HG03442 (cell line): ENCODE measurements around the gene PRAMEF18.
"Not testable (repeated sequence)": the region's sequence is repeated elsewhere in the genome, so short reads cannot be mapped to it uniquely, and the experiment has no call there.

ENCODE experiments used
- ATAC-seq: cut with Tn5 transposase; IDR thresholded peaks from one replicate; pipeline ENCODE4 v1.9.1; 2021; ENCODE audit warnings: mild to moderate bottlenecking, moderate library complexity; ENCODE audit not compliant: unreplicated experiment

The PRAMEF18 gene, protein sequence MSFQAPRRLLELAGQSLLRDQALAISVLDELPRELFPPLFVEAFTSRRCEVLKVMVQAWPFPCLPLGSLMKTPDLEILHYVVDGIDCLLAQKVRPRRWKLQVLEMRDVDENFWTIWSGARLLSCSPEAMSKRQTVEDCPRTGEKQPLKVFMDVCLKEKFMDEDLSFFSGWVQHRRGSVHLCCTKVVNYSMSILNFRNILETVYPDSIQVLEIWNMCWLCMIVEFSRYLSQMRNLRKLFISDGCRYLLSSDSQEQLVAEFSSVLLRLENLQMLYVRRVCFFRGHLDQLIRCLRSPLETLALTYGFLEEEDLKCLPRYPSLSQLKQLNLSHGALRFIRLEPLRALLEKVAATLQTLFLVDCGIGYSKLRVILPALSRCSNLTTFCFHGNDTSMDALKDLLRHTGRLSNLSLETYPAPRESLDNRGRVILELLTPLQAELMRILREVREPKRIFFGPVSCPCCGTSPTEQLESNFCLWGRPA

DNA sequence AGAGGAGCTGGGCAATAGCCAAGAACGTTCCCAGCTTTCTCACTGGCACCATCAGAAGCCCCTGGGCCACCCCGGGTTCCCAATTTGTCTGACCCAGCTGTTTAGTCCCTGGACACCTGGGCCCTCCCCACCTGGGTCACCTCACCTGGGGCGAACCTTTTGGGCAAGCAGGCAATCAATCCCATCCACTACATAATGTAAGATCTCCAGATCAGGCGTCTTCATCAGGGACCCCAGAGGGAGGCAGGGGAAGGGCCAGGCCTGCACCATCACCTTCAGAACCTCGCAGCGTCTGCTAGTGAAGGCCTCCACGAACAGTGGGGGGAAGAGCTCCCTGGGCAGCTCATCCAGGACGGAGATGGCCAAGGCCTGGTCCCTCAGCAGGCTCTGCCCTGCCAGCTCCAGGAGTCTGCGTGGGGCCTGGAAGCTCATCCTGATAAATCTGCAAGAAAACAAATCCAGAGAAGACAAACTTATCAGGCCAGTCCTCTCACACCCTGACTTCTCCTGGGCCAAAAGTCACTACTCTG, at the start of gene PRAMEF18:
Gene PRAMEF18 (minus strand): TSS at position 480 of the 530 bp plus-strand sequence. CDS start 48 bp downstream, at position 432.
- not testable (repeated sequence) for ATAC-seq

DNA sequence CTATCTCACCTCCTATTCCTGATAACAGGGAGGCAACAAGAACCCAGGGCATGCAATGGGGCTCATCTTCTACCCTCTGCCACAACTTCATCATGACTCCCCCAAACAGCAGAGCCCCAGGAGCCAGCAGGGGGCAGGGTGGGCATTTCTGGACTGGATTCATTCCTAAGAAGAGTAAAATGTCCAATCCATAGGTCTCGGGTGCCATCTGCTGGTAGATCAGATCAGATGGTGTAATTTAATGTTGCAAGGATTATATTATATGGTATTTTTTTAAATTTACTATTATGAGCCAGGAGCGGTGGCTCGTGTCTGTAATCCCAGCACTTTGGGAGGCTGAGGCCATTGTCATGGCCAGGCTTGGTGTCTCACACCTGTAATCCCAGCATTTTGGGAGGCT, 39.2 kb upstream of the PRAMEF18 start:
- not testable (repeated sequence) for ATAC-seq

DNA sequence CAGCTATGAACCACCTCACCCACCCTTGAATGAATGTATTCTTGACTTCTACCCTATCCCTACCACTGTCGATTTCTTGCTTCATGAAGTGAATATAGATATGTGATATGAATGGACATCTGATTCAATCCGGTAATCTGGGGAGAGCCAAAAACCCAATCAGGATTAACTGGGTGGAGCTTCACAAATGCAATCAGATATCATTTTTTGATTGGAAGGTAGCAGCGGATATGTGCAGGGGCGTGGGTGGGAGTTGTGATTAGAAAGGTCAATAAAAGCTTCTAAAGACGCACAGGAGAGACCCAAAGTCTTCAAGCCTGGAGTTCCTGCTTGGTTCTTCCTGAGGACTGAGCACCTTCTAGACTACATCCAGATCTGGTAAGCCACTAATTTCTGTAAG, 27.9 kb upstream of the PRAMEF18 start, which contains the start of gene PRAMEF5:
Gene PRAMEF5 (plus strand): TSS at position 301 of the 400 bp plus-strand sequence. CDS start 5,071 bp downstream, outside the sequence.
- ATAC-seq = not testable (repeated sequence)

DNA sequence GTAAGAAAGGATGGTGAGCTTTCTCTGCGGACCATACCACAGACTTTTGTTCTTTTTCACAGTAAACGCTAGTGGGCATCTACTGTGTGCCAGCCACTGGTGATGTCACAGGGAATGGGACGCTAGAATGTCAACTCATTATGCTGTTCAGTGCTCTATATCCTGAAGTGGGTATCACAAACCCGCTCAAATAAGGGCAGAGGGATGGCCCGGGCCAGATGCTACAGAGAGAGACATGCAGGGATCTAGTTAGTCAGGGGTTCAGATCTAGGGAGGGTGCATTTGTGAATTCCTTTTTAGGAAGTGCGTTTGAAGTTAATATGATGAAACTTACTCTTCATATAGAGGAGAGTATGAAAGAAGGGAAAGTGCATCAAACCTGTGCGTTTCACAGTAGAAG, 21.2 kb upstream of the PRAMEF18 start:
- not testable (repeated sequence) for ATAC-seq

DNA sequence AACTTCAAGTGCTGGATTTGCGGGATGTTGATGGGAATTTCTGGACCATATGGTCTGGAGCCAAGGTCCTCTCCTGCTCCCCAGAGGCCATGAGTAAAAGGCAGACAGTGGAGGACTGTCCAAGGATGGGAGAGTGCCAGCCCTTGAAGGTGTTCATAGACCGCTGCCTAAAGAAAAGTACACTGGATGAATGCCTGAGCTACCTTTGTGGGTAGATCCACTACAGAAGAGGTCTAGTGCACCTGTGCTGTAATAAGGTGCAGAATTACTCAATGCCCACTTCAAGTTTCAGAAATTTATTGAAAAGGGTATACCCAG, 20.6 kb upstream of the PRAMEF18 start:
- ATAC-seq = not testable (repeated sequence)

DNA sequence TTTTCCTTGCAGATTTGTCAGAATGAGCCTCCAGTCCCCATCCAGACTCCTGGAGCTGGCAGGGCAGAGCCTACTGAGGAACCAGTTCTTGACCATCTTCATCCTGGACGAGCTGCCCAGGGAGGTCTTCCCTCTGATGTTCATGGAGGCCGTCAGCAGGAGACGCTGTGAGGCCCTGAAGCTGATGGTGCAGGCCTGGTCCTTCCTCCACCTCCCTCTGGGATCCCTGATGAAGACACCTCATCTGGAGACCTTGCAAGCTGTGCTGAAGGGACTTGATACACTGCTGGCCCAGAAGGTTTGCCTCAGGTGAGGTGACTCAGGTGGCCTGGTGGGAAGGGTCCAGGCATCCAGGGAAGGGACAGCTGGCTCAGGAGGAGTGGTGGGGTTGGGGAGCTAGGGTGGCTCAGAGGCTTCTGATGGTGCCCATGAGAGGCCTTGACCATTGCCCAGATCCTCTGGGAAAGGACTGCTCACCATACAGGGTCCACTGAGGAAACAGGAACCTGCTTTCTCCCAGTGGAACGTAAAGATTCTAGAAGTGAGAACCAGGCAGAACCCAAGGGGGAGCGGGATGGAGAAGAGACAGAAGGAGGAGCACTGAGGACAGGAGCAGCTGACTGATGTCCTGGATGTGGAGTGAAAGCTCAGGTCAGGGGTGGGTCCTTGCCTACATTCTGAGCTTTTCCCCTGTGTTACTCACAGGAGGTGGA, 20.0 kb upstream of the PRAMEF18 start:
- ATAC-seq = not testable (repeated sequence)

DNA sequence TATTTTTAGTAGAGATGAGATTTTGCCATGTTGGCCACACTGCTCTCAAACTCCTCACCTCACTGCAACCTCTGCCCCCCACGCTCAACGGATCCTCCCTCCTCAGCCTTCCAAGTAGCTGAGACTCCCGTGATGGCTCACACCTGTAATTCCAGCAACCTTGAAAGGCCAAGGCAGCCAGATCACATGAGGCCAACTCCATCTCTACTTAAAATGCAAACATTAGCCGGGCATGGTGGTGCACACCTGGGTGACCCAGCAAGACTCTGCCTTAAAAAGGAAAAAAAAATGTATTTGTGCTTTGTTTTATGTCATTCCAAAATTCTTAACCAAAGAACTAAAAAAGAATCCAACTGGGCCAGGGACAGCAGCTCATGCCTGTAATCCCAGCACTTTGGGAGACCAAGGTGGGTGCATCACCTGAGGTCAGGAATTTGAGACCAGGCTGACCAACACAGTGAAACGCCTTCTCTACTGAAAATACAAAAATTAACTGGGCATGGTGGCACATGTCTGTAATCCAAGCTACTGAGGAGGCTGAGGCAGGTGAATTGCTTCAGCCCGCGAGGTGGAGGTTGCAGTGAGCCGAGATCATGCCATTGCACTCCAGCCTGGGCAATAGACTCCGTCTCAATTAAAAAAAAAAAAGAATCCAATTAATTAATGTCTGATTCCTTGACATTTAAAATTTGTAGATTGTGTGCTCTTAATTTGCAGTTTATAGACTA, 17.7 kb upstream of the PRAMEF18 start:
- not testable (repeated sequence) for ATAC-seq

DNA sequence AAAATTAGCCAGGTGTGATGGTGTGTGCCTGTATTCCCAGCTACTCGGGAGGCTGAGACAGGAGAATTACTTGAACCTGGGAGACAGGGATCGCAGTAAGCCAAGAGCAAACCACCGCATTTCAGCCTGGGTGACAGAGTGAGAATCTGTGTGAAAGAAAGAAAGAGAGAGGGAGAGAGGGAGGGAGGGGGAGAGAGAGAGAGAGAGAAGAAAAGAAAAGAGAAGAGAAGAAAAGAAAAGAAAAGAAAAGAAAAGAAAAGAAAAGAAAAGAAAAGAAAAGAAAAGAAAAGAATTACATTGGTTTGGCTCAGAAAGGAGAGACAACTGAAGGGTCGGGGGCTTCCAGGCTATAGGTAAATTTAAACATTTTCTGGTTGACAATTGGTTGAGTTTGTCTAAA, 13.7 kb upstream of the PRAMEF18 start:
- ATAC-seq = not testable (repeated sequence)

DNA sequence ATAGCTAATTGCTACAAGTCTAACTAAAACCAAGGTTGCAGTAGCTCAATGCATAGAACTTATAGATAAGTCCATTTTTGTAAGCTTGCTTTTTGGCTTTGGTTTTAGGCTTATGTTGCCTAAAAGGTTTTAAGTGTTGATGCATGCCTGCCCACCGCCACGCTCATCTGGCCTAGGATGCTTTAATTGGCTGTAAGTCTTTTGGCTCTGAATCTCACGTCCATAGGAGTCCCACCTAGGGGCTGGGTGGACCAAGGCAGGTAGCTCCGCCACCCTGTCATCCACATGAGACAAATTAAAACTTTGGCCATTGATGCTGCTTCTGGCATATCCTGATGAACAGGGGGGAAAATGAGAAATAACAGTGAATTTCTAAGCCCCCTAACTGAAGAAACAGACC, 11.6 kb upstream of the PRAMEF18 start:
- ATAC-seq = not testable (repeated sequence)

DNA sequence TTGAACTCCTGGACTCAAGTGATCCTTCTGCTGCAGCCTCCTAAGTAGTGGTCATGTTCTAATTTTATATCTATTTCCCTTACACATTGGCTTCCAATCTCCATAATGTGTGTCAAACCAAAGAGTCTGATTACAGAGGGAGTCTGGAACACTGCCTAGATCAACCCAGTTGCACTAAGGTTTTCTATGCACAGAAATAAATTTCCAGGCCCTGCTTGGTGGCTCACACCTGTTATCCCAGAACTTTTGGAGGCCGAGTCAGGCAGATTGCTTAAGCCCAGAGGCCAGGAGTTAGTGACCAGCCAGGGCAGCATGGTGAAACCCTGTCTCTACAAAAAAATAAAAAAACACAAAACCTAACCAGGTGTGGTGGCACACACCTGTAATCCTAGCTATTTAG, 8.1 kb upstream of the PRAMEF18 start:
- not testable (repeated sequence) for ATAC-seq

DNA sequence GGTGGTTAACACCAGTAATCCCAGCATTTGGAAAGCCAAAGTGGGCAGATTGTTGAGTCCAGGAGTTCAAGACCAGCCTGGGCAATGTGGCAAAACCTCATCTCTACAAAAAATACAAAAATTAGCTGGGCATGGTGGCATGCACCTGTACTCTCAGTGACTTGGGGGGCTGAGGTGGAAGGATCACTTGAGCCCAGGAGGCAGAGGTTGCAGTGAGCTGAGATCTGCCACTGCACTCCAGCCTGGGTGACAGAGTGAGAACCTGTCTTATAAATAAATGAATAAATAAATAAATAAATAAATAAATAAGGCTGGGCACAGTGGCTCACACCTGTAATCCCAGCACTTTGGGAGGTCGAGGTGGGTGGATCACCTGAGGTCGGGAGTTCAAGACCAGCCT, 6.1 kb upstream of the PRAMEF18 start:
- not testable (repeated sequence) for ATAC-seq

DNA sequence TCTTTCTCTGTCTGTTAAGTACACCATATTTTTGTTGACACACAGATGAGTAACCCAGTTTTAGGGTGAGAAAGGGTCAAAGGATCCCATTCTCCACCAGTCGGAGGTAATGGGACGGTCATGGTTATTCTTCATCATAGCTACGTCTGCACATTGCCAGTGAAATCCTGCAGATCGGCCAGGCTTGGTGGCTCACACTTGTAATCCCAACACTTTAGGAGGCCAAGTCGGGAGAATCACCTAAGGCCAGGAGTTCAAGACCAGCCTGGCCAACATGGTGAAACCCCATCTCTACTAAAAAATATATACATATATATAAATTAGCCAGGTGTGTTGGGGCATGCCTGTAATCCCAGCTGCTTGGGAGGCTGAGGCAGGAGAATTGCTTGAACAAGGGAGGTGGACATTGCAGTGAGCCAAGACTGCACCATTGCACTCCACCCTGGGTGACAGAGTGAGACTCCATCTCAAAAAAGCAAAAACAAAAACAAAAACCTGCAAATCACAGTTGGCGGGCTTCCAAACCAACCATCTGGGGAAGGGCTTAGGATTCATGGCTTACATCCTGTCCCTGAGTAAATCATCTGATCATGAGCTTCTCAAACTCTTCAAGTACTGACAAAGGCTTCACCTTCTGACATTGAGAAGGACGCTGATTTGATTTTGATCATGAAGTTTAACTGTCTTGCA, 5.3 kb upstream of the PRAMEF18 start:
- not testable (repeated sequence) for ATAC-seq

DNA sequence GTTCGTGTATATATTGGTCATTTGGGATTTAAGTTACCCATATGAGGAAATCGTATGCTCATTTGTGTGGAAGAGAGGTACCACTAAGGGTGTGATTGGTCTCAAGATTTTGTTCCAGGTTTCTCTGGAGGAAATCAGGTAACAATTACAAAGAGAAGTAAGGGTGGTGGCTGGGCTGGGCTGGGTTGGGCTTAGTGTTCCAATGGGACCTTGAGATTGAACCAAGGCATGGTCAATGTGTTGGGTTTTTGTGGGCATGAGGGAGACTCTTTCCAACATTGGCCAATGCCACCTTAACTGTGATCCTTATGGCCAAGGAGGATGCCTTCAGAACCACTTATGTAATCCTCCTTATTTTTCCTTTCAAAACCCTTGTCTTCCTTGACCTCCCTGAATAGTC, 4.6 kb upstream of the PRAMEF18 start:
- not testable (repeated sequence) for ATAC-seq

DNA sequence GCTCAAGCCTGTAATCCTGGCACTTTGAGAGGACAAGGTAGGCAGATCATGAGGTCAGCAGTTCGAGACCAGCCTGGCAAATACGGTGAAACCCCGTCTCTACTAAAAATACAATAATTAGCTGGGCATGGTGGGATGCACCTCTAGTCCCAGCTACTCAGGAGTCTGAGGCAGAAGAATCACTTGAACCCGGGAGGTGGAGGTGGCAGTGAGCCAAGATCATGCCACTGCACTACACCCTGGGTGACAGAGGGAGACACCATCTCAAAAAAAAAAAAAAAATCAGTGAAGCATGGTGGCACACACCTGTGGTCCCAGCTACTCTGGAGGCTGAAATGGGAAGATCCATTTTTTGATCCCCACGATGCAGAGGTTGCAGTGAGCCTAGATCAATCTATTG, 4.1 kb upstream of the PRAMEF18 start:
- ATAC-seq = not testable (repeated sequence)

DNA sequence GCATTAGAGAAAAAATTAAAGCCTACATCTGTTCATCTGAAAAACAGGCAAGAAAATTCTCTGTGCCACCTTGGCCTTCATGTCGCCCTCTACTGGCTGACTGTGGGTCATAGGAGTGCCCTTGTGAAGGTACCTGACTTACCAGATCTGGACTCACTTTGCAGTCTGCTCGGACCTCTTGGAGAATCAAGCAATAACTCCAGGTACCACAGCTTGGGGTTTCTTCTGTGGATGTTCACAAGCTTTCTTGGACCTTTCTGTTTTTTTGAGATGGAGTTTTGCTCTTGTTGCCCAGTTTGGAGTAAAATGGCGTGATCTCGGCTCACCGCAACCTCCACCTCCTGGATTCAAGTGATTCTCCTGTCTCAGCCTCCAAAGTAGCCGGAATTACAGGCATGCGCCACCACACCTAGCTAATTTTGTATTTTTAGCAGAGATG, 2.4 kb upstream of the PRAMEF18 start:
- no peak for ATAC-seq

DNA sequence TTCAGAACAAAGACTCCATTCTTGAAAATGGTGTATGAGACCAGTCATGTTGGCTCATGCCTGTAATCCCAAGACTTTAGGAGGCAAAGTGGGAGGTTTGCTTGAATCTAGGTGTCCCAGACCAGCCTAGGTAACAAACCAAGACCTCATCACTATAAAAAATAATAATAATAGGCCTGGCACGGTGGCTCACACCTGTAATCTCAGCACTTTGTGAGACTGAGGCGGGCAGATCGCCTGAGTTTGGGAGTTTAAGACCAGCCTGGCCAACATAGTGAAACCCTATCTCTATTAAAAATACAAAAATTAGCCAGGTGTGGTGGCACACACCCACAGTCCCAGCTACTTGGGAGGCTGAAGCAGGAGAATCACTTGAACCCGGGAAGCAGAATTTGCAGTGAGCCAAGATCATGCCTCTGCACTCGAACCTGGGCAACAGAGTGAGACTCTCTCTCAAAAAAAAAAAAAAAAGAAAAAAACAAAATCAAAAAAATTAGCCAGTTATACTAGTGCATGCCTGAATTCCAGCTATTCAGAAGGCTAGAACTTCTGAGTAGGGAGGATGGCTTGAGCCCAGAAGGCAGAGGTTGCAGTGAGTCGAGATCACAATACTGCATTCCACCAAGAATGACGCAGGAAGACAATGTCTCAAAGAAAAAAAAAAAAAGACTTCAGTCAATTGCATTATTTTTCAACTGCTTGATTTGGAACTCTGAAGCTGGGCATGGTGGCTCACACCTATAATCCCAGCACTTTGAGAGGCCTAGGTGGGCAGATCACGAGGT, 1.5 kb upstream of the PRAMEF18 start:
- not testable (repeated sequence) for ATAC-seq

DNA sequence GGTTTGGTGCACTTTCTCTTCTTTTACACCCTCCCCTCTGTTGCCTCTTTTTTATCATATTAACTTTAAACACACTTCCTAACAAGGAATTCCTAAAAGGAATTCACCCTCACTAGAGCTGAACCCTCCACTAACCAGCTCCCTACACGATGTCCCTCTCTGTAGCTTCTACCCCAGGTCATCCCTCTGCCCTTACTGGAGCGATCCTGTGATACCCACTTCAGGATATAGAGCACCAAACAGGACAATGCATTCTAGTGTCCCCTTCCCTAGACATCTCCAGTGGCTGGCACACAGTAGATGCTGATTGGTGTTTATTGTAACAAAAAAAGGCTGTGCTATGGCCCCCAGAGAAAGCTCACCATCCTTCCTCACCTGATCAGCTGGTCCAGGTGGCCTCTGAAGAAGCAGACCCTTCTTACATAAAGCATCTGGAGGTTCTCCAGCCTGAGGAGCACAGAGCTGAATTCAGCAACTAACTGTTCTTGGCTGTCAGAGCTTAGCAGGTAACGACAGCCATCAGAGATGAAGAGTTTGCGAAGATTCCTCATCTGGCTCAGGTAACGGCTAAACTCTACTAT, 1.4 kb downstream of the PRAMEF18 start:
- no peak for ATAC-seq

DNA sequence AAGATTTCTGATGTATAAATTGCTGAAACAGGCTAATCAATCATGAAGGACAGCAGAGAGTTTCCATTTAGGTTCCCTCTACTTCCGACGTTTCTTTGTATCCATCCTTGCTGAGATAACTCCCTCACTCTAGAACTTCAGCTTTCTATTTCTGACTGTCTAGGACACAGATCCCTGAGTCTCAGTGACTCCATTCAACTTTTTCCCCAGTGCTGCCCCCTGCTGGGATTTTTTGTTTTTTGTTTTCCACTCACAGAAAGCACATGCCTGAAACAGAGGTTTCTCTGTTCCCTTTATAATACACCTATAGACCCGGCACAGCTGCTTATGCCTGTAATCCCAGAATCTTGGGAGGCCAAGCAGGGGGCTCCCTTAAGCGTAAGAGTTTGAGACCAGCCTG, 3.2 kb downstream of the PRAMEF18 start:
- not testable (repeated sequence) for ATAC-seq

DNA sequence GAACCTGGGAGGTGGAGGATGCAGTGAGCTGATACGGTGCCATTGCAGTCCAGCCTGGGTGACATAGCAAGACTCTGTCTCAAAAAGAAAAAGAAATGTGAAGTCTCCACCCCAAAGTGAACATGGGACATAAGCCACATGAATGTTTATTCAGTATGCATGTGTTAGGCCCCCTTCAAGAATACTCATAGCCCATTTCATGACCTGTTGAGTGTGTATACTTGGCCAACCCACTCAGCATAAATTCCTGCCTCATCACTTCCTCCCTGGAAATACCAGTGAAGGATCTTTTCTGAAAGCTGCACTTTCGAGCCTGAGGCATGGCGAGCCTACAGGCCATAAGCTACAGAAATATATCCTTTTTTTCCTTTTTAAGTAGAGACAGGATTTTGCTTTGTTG, 6.8 kb downstream of the PRAMEF18 start:
- ATAC-seq = not testable (repeated sequence)
